ENCODE data around the gene NEK10.

- no peak for TF ChIP-seq ARID5B (CRISPR knock-in tag; IDR thresholded peaks at IDR 0.05)
- no peak for TF ChIP-seq ZFP82 (CRISPR knock-in tag; IDR thresholded peaks at IDR 0.05; ENCODE audit: borderline replicate concordance)
- no peak for TF ChIP-seq YY1 (IDR thresholded peaks at IDR 0.05; ENCODE audit: insufficient read depth, insufficient replicate concordance, low read depth, low read length)
- no peak for TF ChIP-seq MYNN (CRISPR knock-in tag; IDR thresholded peaks at IDR 0.05; ENCODE audit: low read depth)
- no peak for TF ChIP-seq POLR2A (IDR thresholded peaks at IDR 0.05; ENCODE audit: insufficient read depth in 1 of 2, low read depth in 2 of 2, low read length in 2 of 2)
- no peak for TF ChIP-seq SP4 (CRISPR knock-in tag; IDR thresholded peaks at IDR 0.05)
- no peak for TF ChIP-seq FOXK2 (IDR thresholded peaks at IDR 0.05)
- TF ChIP-seq ZNF142 (CRISPR knock-in tag; IDR thresholded peaks at IDR 0.05): no peak
- no peak for TF ChIP-seq CTCF (CRISPR knock-in tag; IDR thresholded peaks at IDR 0.05)
These were observed 274.5 kb downstream of the NEK10 start for GRCh38 chr3:27094721-27095120.

All from HepG2 (cell line).